Mesendoderm (in vitro differentiated cells): Measurements from ENCODE around the gene HECTD4.
A peak's percentile ranks its signal among the peaks of the same experiment; 100 is the strongest.

Source experiments
- DNase-seq: peaks from one replicate; pipeline ENCODE4 v3.0.0; 2013
- H2AK5ac ChIP-seq: 2 replicates; pipeline ENCODE4 v1.6.1; 2013; ENCODE audit warnings: low read length, inconsistent platforms
- H2BK120ac ChIP-seq: 2 replicates; pipeline ENCODE4 v1.6.1; 2013; ENCODE audit warnings: low read depth, mild to moderate bottlenecking, low read length, moderate library complexity, mixed read lengths
- H2BK15ac ChIP-seq: replicated peaks from 2 replicates; pipeline ENCODE4 v1.6.1; 2013; ENCODE audit warnings: low read depth, mild to moderate bottlenecking, moderate library complexity
- H2BK5ac ChIP-seq: 2 replicates; pipeline ENCODE4 v1.6.1; 2013; ENCODE audit warnings: low read length, inconsistent platforms
- H3K18ac ChIP-seq: 2 replicates; pipeline ENCODE4 v1.6.1; 2013; ENCODE audit warnings: mild to moderate bottlenecking, low read length, mixed read lengths
- H3K23ac ChIP-seq: one replicate; pipeline ENCODE4 v1.6.1; 2013; ENCODE audit warnings: low read length
- H3K27ac ChIP-seq: 2 replicates; pipeline ENCODE4 v1.5.1; 2013; ENCODE audit warnings: low read depth, mild to moderate bottlenecking, inconsistent platforms, low read length, moderate library complexity
- H3K27me3 ChIP-seq: 2 replicates; pipeline ENCODE4 v1.6.1; 2013; ENCODE audit warnings: low read length, control low read depth, mild to moderate bottlenecking, inconsistent platforms; ENCODE audit not compliant: insufficient read depth, poor library complexity
- H3K36me3 ChIP-seq: 2 replicates; pipeline ENCODE4 v1.6.1; 2013; ENCODE audit warnings: low read length, inconsistent platforms; ENCODE audit not compliant: control insufficient read depth, insufficient read depth
- H3K4ac ChIP-seq: one replicate; pipeline ENCODE4 v1.6.1; 2013; ENCODE audit warnings: low read depth, mild to moderate bottlenecking, low read length, moderate library complexity
- H3K4me1 ChIP-seq: 2 replicates; pipeline ENCODE4 v1.6.1; 2013; ENCODE audit warnings: low read depth, low read length, inconsistent platforms; ENCODE audit not compliant: control insufficient read depth
- H3K4me2 ChIP-seq: 2 replicates; pipeline ENCODE4 v1.6.1; 2013; ENCODE audit warnings: low read length
- H3K4me3 ChIP-seq: 2 replicates; pipeline ENCODE4 v1.5.1; 2013; ENCODE audit warnings: mild to moderate bottlenecking, low read length
- H3K56ac ChIP-seq: one replicate; pipeline ENCODE4 v1.6.1; 2013; ENCODE audit warnings: low read length
- H3K79me1 ChIP-seq: 2 replicates; pipeline ENCODE4 v1.6.1; 2013; ENCODE audit warnings: low read length, inconsistent platforms
- H3K79me2 ChIP-seq: 2 replicates; pipeline ENCODE4 v1.6.1; 2013; ENCODE audit warnings: mild to moderate bottlenecking, low read length; ENCODE audit not compliant: control insufficient read depth, insufficient read depth
- H3K9ac ChIP-seq: 2 replicates; pipeline ENCODE4 v1.6.1; 2013; ENCODE audit warnings: low read length, inconsistent platforms
- H4K5ac ChIP-seq: one replicate; pipeline ENCODE4 v1.6.1; 2013; ENCODE audit warnings: low read length
- H4K8ac ChIP-seq: one replicate; pipeline ENCODE4 v1.6.1; 2013; ENCODE audit warnings: low read depth, mild to moderate bottlenecking, control low read depth, low read length, moderate library complexity
- WGBS: extraction: QIAGEN DNeasy Blood & Tissue Kit; methylation state at CpG from one replicate; pipeline ENCODE4 v1.1.7; 2013; ENCODE audit warnings: low lambda C conversion rate, missing lambda C conversion rate; ENCODE audit not compliant: insufficient coverage; ENCODE audit errors: extremely low coverage; 5-methylcytosine and 5-hydroxymethylcytosine counted together

HECTD4 gene

GRCh38 chr12:112275207-112275606 is 107.0 kb downstream of the HECTD4 start:
- H4K8ac ChIP-seq = no peak overlapping the region
- no peak overlapping the region for H3K4me3 ChIP-seq
- no peak overlapping the region for H3K23ac ChIP-seq
- H3K27ac ChIP-seq = no peak overlapping the region
- H3K4ac ChIP-seq = no peak overlapping the region
- H3K9ac ChIP-seq = no peak overlapping the region
- no peak overlapping the region for H4K5ac ChIP-seq
- H3K27me3 ChIP-seq = no peaks in the 10 kb centered on the region
- H3K79me1 ChIP-seq = no peaks in the 10 kb centered on the region
- no peak for DNase-seq
- no peak overlapping the region for H2BK15ac ChIP-seq
- WGBS = no CpG with 5 or more reads among the region's 2 CpGs
- H3K18ac ChIP-seq = no peak overlapping the region
- no peak overlapping the region for H2BK5ac ChIP-seq
- no peaks in the 10 kb centered on the region for H3K79me2 ChIP-seq
- no peak overlapping the region for H3K4me2 ChIP-seq
- H3K36me3 ChIP-seq = no peaks in the 10 kb centered on the region
- H2AK5ac ChIP-seq = no peak overlapping the region
- no peak overlapping the region for H2BK120ac ChIP-seq
- H3K4me1 ChIP-seq = no peaks in the 10 kb centered on the region
- no peak overlapping the region for H3K56ac ChIP-seq

DNA sequence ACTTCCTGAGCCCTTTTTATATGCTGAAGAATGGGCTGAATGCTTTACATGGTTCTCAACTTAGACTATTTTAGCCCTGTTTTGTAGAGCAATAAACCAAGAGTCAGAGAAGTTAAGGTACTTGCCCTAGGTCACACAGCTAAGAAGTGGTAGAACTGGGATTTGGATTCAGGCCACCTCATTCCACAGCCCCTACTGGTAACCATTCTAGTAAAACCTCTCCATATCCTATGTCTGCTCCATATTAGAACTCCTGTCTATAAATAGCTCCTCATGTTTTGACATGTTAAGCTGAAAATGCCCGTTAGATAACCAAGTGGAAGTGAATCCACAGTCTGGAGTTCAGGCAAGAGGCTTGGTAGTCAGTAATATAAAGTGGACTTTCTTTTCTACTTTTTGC is 111.6 kb downstream of the HECTD4 start:
- Histone ChIP-seq H2BK5ac (no peak overlapping the region), H3K4me1 (no peaks in the 10 kb centered on the region), H3K79me1 (no peaks in the 10 kb centered on the region), H3K4ac (no peak overlapping the region), H3K4me3 (no peak overlapping the region), H4K8ac (no peak overlapping the region), H3K18ac (no peak overlapping the region), H3K9ac (no peak overlapping the region), H3K79me2 (no peaks in the 10 kb centered on the region), H3K23ac (no peak overlapping the region), H4K5ac (no peak overlapping the region), H2AK5ac (no peak overlapping the region), H3K27ac (no peak overlapping the region), H3K4me2 (no peak overlapping the region), H3K36me3 (no peaks in the 10 kb centered on the region), H2BK120ac (no peak overlapping the region), H3K27me3 (no peaks in the 10 kb centered on the region), H2BK15ac (no peak overlapping the region), H3K56ac (no peak overlapping the region)
- DNase-seq = no peak
- WGBS = no CpG with 5 or more reads among the region's 1 CpG

DNA sequence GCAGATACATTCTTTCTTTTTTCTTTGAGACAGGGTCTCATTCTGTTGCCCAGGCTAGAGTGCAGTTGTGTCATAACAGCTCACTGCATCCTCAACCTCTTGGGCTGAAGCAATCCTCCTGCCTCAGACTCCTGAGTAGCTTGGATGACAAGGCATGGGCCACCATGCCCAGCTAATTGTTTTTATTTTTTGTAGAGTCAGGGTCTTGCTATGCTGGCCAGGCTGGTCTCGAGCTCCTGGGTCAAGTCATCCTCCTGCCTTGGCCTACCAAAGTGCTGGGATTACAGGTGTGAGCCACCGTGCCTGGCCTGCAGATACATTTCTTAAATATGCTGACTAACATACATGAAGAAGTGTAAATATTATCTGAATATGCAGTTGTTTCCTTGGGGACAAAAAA is 115.8 kb downstream of the HECTD4 start:
- no peak overlapping the region for H4K5ac ChIP-seq

GRCh38 chr12:112261559-112261958 is 120.7 kb downstream of the HECTD4 start:
- Histone ChIP-seq H2AK5ac (no peak overlapping the region), H2BK15ac (no peak overlapping the region), H3K4me1 (no peaks in the 10 kb centered on the region), H4K8ac (no peak overlapping the region), H3K79me2 (no peaks in the 10 kb centered on the region), H2BK120ac (no peak overlapping the region), H3K4me2 (no peak overlapping the region), H3K27ac (no peak overlapping the region), H3K56ac (no peak overlapping the region), H4K5ac (no peak overlapping the region), H3K9ac (no peak overlapping the region), H3K36me3 (no peaks in the 10 kb centered on the region), H3K79me1 (no peaks in the 10 kb centered on the region), H3K27me3 (no peaks in the 10 kb centered on the region), H3K4me3 (no peak overlapping the region), H3K4ac (no peak overlapping the region), H3K18ac (no peak overlapping the region), H2BK5ac (no peak overlapping the region), H3K23ac (no peak overlapping the region)
- DNase-seq = peak; percentile 56
- no CpG with 5 or more reads among the region's 3 CpGs for WGBS

More for the DNA sequence above, 115.8 kb downstream of the HECTD4 start:
- Histone ChIP-seq H3K4me2 (no peak overlapping the region), H2BK5ac (no peak overlapping the region), H3K27me3 (no peaks in the 10 kb centered on the region), H3K79me1 (no peaks in the 10 kb centered on the region), H3K36me3 (no peaks in the 10 kb centered on the region), H3K4me1 (no peaks in the 10 kb centered on the region), H3K23ac (no peak overlapping the region), H2BK120ac (no peak overlapping the region), H3K79me2 (no peaks in the 10 kb centered on the region), H4K8ac (no peak overlapping the region), H3K18ac (no peak overlapping the region), H3K56ac (no peak overlapping the region), H3K9ac (no peak overlapping the region), H3K4ac (no peak overlapping the region), H2AK5ac (no peak overlapping the region), H3K4me3 (no peak overlapping the region), H3K27ac (no peak overlapping the region), H2BK15ac (no peak overlapping the region)
- no peak for DNase-seq
- no CpG with 5 or more reads among the region's 2 CpGs for WGBS

- Histone ChIP-seq H3K79me1 (no peaks in the 10 kb centered on the region), H2AK5ac (no peak overlapping the region), H3K23ac (no peak overlapping the region), H3K56ac (no peak overlapping the region), H3K4me1 (no peaks in the 10 kb centered on the region), H4K5ac (no peak overlapping the region), H3K36me3 (no peaks in the 10 kb centered on the region), H2BK5ac (no peak overlapping the region), H3K9ac (no peak overlapping the region), H4K8ac (no peak overlapping the region), H3K4me3 (no peak overlapping the region), H3K4me2 (no peak overlapping the region), H3K4ac (no peak overlapping the region), H3K18ac (no peak overlapping the region), H2BK120ac (no peak overlapping the region), H3K27me3 (no peaks in the 10 kb centered on the region), H3K27ac (no peak overlapping the region), H3K79me2 (no peaks in the 10 kb centered on the region), H2BK15ac (no peak overlapping the region)
- WGBS = no CpG with 5 or more reads among the region's 1 CpG
- DNase-seq = no peak
Measured at GRCh38 chr12:112258926-112259325, 123.3 kb downstream of the HECTD4 start.

DNA sequence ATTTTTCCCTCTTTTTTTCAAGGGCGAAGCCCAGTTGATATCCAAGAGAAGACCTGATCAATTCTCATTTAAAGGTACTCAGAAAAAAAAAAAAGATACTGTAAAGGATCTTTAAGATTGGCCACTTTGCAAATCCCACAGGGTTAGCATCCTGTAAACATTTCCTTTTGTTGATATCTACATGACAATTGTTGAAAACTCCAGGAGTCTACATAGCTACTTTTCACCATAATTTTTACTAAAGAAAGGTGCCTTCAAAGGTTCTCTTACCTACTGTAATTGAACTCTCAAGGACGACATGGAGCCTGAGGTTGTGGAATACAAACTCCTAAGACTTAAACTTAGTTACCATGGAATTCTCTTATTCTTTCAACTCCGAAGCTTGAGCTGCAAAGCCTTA is 125.5 kb downstream of the HECTD4 start:
- H2AK5ac ChIP-seq = no peak overlapping the region
- no CpG with 5 or more reads among the region's 3 CpGs for WGBS

More for the DNA sequence above, 125.5 kb downstream of the HECTD4 start:
- Histone ChIP-seq H4K5ac (no peak overlapping the region), H3K27ac (no peak overlapping the region), H3K4me1 (no peaks in the 10 kb centered on the region), H3K79me1 (no peaks in the 10 kb centered on the region), H3K18ac (no peak overlapping the region), H3K4ac (no peak overlapping the region), H3K4me2 (no peak overlapping the region), H3K9ac (no peak overlapping the region), H4K8ac (no peak overlapping the region), H3K27me3 (no peaks in the 10 kb centered on the region), H3K23ac (no peak overlapping the region), H2BK15ac (no peak overlapping the region), H2BK120ac (no peak overlapping the region), H3K36me3 (no peaks in the 10 kb centered on the region), H3K56ac (no peak overlapping the region), H3K79me2 (no peaks in the 10 kb centered on the region), H3K4me3 (no peak overlapping the region), H2BK5ac (no peak overlapping the region)
- no peak for DNase-seq
